Mesodermal cell (in vitro differentiated cells): ENCODE data around the gene CYP4F3.

Experiments
- H3K27ac ChIP-seq: 2 replicates; pipeline ENCODE4 v1.7.0; 2013; ENCODE audit warnings: mild to moderate bottlenecking, low read depth, low read length, moderate library complexity; ENCODE audit not compliant: severe bottlenecking
- H3K36me3 ChIP-seq: 2 replicates; pipeline ENCODE4 v1.7.1; 2013; ENCODE audit warnings: mild to moderate bottlenecking, low read length, moderate library complexity; ENCODE audit not compliant: control insufficient read depth, insufficient read depth
- H3K4me1 ChIP-seq: one replicate; pipeline ENCODE4 v1.7.1; 2013; ENCODE audit warnings: mild to moderate bottlenecking, low read length; ENCODE audit not compliant: insufficient read depth, control insufficient read depth, poor library complexity, severe bottlenecking
- H3K4me3 ChIP-seq: 2 replicates; pipeline ENCODE4 v1.7.0; 2013; ENCODE audit warnings: low read length, control low read depth, mild to moderate bottlenecking; ENCODE audit not compliant: insufficient read depth, poor library complexity, severe bottlenecking; ENCODE audit errors: extremely low read depth
- H3K9me3 ChIP-seq: 2 replicates; pipeline ENCODE4 v1.7.1; 2013; ENCODE audit warnings: mild to moderate bottlenecking, low read length, moderate library complexity; ENCODE audit not compliant: control insufficient read depth
- WGBS, 2 experiments: methylation state at CpG; one replicate each; pipeline ENCODE4 v1.1.5; 2013; ENCODE audit warnings: missing lambda C conversion rate in 2 of 2; ENCODE audit not compliant: insufficient coverage in 2 of 2; 5-methylcytosine and 5-hydroxymethylcytosine counted together

CYP4F3 gene

GRCh38 chr19:15615526-15615925 is 25.2 kb upstream of the CYP4F3 start:
- Histone ChIP-seq H3K4me1 (no peaks in the 10 kb centered on the region), H3K4me3 (no peak overlapping the region), H3K27ac (no peak overlapping the region), H3K36me3 (no peaks in the 10 kb centered on the region), H3K9me3 (peaks cover 72% of the 10 kb centered on the region)
- 57 to 59% methylated on average over 7 to 10 of the region's 14 CpGs for WGBS, 2 experiments

GRCh38 chr19:15616183-15616582 is 24.5 kb upstream of the CYP4F3 start:
- Histone ChIP-seq H3K27ac (no peak overlapping the region), H3K9me3 (peaks cover 70% of the 10 kb centered on the region), H3K4me3 (no peak overlapping the region), H3K4me1 (no peaks in the 10 kb centered on the region), H3K36me3 (no peaks in the 10 kb centered on the region)
- 60 to 84% methylated on average over 3 to 4 of the region's 4 CpGs for WGBS, 2 experiments

GRCh38 chr19:15616627-15617270 is 23.9 kb upstream of the CYP4F3 start:
- H3K9me3 ChIP-seq = peaks cover 72% of the 10 kb centered on the region
- 56 to 57% methylated on average over 3 of the region's 7 CpGs for WGBS, 2 experiments

GRCh38 chr19:15618321-15618720 is 22.4 kb upstream of the CYP4F3 start:
- peaks cover 76% of the 10 kb centered on the region for H3K9me3 ChIP-seq
- no peak overlapping the region for H3K27ac ChIP-seq
- WGBS, 2 experiments = 61 to 68% methylated on average over 3 to 5 of the region's 5 CpGs
- no peak overlapping the region for H3K4me3 ChIP-seq
- H3K4me1 ChIP-seq = no peaks in the 10 kb centered on the region
- no peaks in the 10 kb centered on the region for H3K36me3 ChIP-seq

More at GRCh38 chr19:15616627-15617270, 23.9 kb upstream of the CYP4F3 start:
- H3K27ac ChIP-seq = no peak overlapping the region
- H3K4me1 ChIP-seq = no peaks in the 10 kb centered on the region
- no peaks in the 10 kb centered on the region for H3K36me3 ChIP-seq
- no peak overlapping the region for H3K4me3 ChIP-seq

GRCh38 chr19:15621801-15622200 is 18.9 kb upstream of the CYP4F3 start:
- Histone ChIP-seq H3K36me3 (no peaks in the 10 kb centered on the region), H3K27ac (no peak overlapping the region), H3K4me3 (no peak overlapping the region), H3K4me1 (no peaks in the 10 kb centered on the region), H3K9me3 (peaks cover 77% of the 10 kb centered on the region)
- WGBS, 2 experiments = no CpG with 5 or more reads among the region's 1 CpG

GRCh38 chr19:15622991-15623390 is 17.7 kb upstream of the CYP4F3 start:
- WGBS, 2 experiments = 71 to 82% methylated on average over 10 to 11 of the region's 11 CpGs
- no peaks in the 10 kb centered on the region for H3K4me1 ChIP-seq
- no peaks in the 10 kb centered on the region for H3K36me3 ChIP-seq
- no peak overlapping the region for H3K4me3 ChIP-seq
- no peak overlapping the region for H3K27ac ChIP-seq
- H3K9me3 ChIP-seq = peaks cover 74% of the 10 kb centered on the region

GRCh38 chr19:15623711-15624318 is 16.9 kb upstream of the CYP4F3 start:
- Histone ChIP-seq H3K27ac (no peak overlapping the region), H3K4me1 (no peaks in the 10 kb centered on the region), H3K9me3 (peaks cover 72% of the 10 kb centered on the region), H3K4me3 (no peak overlapping the region), H3K36me3 (no peaks in the 10 kb centered on the region)
- WGBS, 2 experiments = 71 to 82% methylated on average over 6 to 7 of the region's 9 CpGs

GRCh38 chr19:15628236-15629002 is 12.3 kb upstream of the CYP4F3 start:
- no peak overlapping the region for H3K4me3 ChIP-seq
- H3K36me3 ChIP-seq = no peaks in the 10 kb centered on the region
- no peaks in the 10 kb centered on the region for H3K4me1 ChIP-seq
- H3K9me3 ChIP-seq = peaks cover 49% of the 10 kb centered on the region
- no peak overlapping the region for H3K27ac ChIP-seq
- WGBS, 2 experiments = 73 to 74% methylated on average over 5 to 14 of the region's 22 CpGs

GRCh38 chr19:15629003-15629880 is 11.5 kb upstream of the CYP4F3 start:
- no peaks in the 10 kb centered on the region for H3K36me3 ChIP-seq
- peaks cover 41% of the 10 kb centered on the region for H3K9me3 ChIP-seq
- H3K4me1 ChIP-seq = no peaks in the 10 kb centered on the region
- no peak overlapping the region for H3K4me3 ChIP-seq
- H3K27ac ChIP-seq = no peak overlapping the region
- 62 to 68% methylated on average over 17 to 21 of the region's 25 CpGs for WGBS, 2 experiments

- no peaks in the 10 kb centered on the region for H3K4me1 ChIP-seq
- WGBS, 2 experiments = no CpG with 5 or more reads among the region's 9 CpGs
- no peak overlapping the region for H3K27ac ChIP-seq
- H3K36me3 ChIP-seq = no peaks in the 10 kb centered on the region
- no peak overlapping the region for H3K4me3 ChIP-seq
- H3K9me3 ChIP-seq = peaks cover 52% of the 10 kb centered on the region
These were observed 8.9 kb upstream of the CYP4F3 start for GRCh38 chr19:15631817-15632216.
